ENCODE data around the gene COL5A2. TPM values are rescaled to one million over a fixed set of nuclear protein-coding genes. Genes with fewer than 3 reads are reported as not detected.

Gene COL5A2
- total and polyA plus RNA-seq, 10 of the 15 experiments (the other 5 are each of a cell fraction or from before 2014, with no cell fraction given), result 0.04 to 0.85 (median 0.39) TPM

GRCh38 chr2:189046320-189046719, 133.2 kb downstream of the COL5A2 start (continued):
- TF ChIP-seq RAD21 (IDR thresholded peaks at IDR 0.05; ENCODE audit: insufficient read depth, low read depth, low read length) (no peak), SP1 (IDR thresholded peaks at IDR 0.05; ENCODE audit: low read depth, low read length) (no peak), POLR2A (IDR thresholded peaks at IDR 0.05; ENCODE audit: low read depth, low read length) (no peak), BCL3 (IDR thresholded peaks at IDR 0.05; ENCODE audit: borderline replicate concordance, insufficient read depth, low read depth, low read length, poor library complexity, severe bottlenecking) (no peak), ZBED1 (IDR thresholded peaks at IDR 0.05; ENCODE audit: borderline replicate concordance) (no peak), WRNIP1 (IDR thresholded peaks at IDR 0.05; ENCODE audit: borderline replicate concordance, low read depth, low read length) (no peak), RFX5 (IDR thresholded peaks at IDR 0.05; ENCODE audit: low read depth, low read length) (no peak), USF1 (IDR thresholded peaks at IDR 0.05; ENCODE audit: borderline replicate concordance, extremely low read length, insufficient read depth, low read depth, low read length) (no peak)

- Histone ChIP-seq H3K4me2 (ENCODE audit: control insufficient read depth, insufficient read depth) (no peak overlapping the region), H3K79me2 (ENCODE audit: control insufficient read depth, insufficient read depth, low read length) (no peaks in the 10 kb centered on the region), H3K4me1 (ENCODE audit: control insufficient read depth, insufficient read depth, low read length) (no peaks in the 10 kb centered on the region), H3K27me3 (replicated peaks in 1 of 2; ENCODE audit: control insufficient read depth in 2 of 2, insufficient read depth in 2 of 2, low read length in 1 of 2) (no peaks in the 10 kb centered on the region), H3K9ac (ENCODE audit: control insufficient read depth, insufficient read depth, low read length) (no peak overlapping the region), H3K4me3 (no peak overlapping the region), H3K9me3 (replicated peaks; ENCODE audit: control insufficient read depth, insufficient read depth, low read length) (no peaks in the 10 kb centered on the region), H4K20me1 (ENCODE audit: control insufficient read depth, insufficient read depth) (no peaks in the 10 kb centered on the region), H3K27ac (ENCODE audit: control insufficient read depth, insufficient read depth) (no peak overlapping the region), H2AFZ (ENCODE audit: control insufficient read depth, low read depth, low read length) (no peak overlapping the region), H3K36me3 (ENCODE audit: control insufficient read depth in 2 of 2, insufficient read depth in 2 of 2, low read length in 1 of 2) (no peaks in the 10 kb centered on the region)
- no TSS peak for BruUV-seq (replicated peaks)
- ChIA-PET RAD21 (ENCODE audit: unreplicated experiment) (no interaction called here), POLR2A (no interaction called here), SMC1A (ENCODE audit: uncharacterized antibody, unreplicated experiment) (interaction anchor here (0.6 kb wide), 1 partner anchor 357 kb away, joined by 3 read pairs; no protein-coding TSS in a partner anchor), CTCF (no interaction called here)
- in situ Hi-C loops (cut with MboI), result no loop called here
- DNase-seq (ENCODE audit: low read depth, low spot score) (no peak), FAIRE-seq (no peak), ATAC-seq (no peak)
- WGBS (ENCODE audit: insufficient coverage, insufficient replicate concordance, low lambda C conversion rate, missing lambda C conversion rate), result 2% methylated on average over 3 of the region's 3 CpGs
- intact Hi-C loops (cut with micrococcal nuclease; ENCODE audit: unreplicated experiment), result no loop called here
- TF ChIP-seq RAD51 (IDR thresholded peaks at IDR 0.05), result no peak
- TF ChIP-seq MEF2A (IDR thresholded peaks at IDR 0.05; ENCODE audit: insufficient read depth, low read depth, low read length), result no peak
- TF ChIP-seq E2F4 (IDR thresholded peaks at IDR 0.05; ENCODE audit: low read depth, low read length), result no peak
- TF ChIP-seq NKRF (conservative IDR thresholded peaks at IDR 0.05), result no peak
- TF ChIP-seq KAT2A (conservative IDR thresholded peaks at IDR 0.05; ENCODE audit: control insufficient read depth, low read depth, low read length), result no peak
- no peak for TF ChIP-seq SREBF2 (IDR thresholded peaks at IDR 0.05; ENCODE audit: low read length)
- TF ChIP-seq SRF (IDR thresholded peaks at IDR 0.05; ENCODE audit: low read depth in 2 of 2, low read length in 2 of 2), result no peak
- TF ChIP-seq TCF7 (IDR thresholded peaks at IDR 0.05; ENCODE audit: borderline replicate concordance), result no peak
Observed at GRCh38 chr2:189045836-189046235, 133.7 kb downstream of the COL5A2 start.

Measured in GM12878 (cell line).